PC-9 (cell line): ENCODE data around the gene WNT16. TPM values are rescaled to one million over a fixed set of nuclear protein-coding genes. Genes with fewer than 3 reads are reported as not detected.

Experiments used
- BruUV-seq: library from RNA; stranded (reverse); fragments of 400-500 nt; replicated peaks from 2 replicates; lab custom pipeline; 2021; lab: Mats Ljungman, UMichigan
- CTCF ChIA-PET: fragments of 300-600 bp; sonication (Branson Sonifier 250); formaldehyde crosslinking; loops from one replicate; lab custom pipeline; 2022; ENCODE audit warnings: antibody characterized with exemption; lab: Charles Lee
- POLR2A ChIA-PET: fragments of 300-600 bp; sonication (Branson Sonifier 250); formaldehyde crosslinking; loops from one replicate; lab custom pipeline; 2022; ENCODE audit warnings: antibody characterized with exemption; ENCODE audit not compliant: unreplicated experiment; lab: Charles Lee
- DNase-seq, 2 experiments: peaks; one replicate each; pipeline versions ENCODE4 v3.0.0 to v3.0.0-alpha.2; 2015 to 2022; ENCODE audit warnings: mixed read lengths in 1 of 2
- H2AFZ ChIP-seq: fragments of 200-600 bp; sonication (generic); 2 replicates; pipeline ENCODE4 v1.8.1; 2017; ENCODE audit warnings: antibody characterized with exemption
- H3F3A ChIP-seq: fragments of 200-600 bp; sonication (generic); 2 replicates; pipeline ENCODE4 v1.8.1; 2017; ENCODE audit warnings: antibody characterized with exemption, mild to moderate bottlenecking, low read depth; ENCODE audit not compliant: insufficient read depth
- H3K27ac ChIP-seq: fragments of 200-600 bp; sonication (generic); 2 replicates; pipeline ENCODE4 v1.6.1; 2016; ENCODE audit warnings: mixed run types
- H3K27me3 ChIP-seq: fragments of 200-600 bp; sonication (generic); 2 replicates; pipeline ENCODE4 v1.6.1; 2016; ENCODE audit warnings: low read depth, mixed run types; ENCODE audit not compliant: insufficient read depth
- H3K36me3 ChIP-seq: fragments of 200-600 bp; sonication (generic); 2 replicates; pipeline ENCODE4 v1.6.1; 2016; ENCODE audit warnings: low read depth, mixed run types
- H3K4me1 ChIP-seq: fragments of 200-600 bp; sonication (generic); replicated peaks from 2 replicates; pipeline ENCODE4 v1.6.1; 2016; ENCODE audit warnings: mixed run types; ENCODE audit not compliant: insufficient read depth
- H3K4me2 ChIP-seq: fragments of 200-600 bp; sonication (generic); 2 replicates; pipeline ENCODE4 v1.6.1; 2017; ENCODE audit warnings: mixed run types
- H3K4me3 ChIP-seq: fragments of 200-600 bp; sonication (generic); 2 replicates; pipeline ENCODE4 v1.6.1; 2016; ENCODE audit warnings: mixed run types
- H3K79me2 ChIP-seq: fragments of 200-600 bp; sonication (generic); 2 replicates; pipeline ENCODE4 v1.6.1; 2017; ENCODE audit warnings: low read depth, mixed run types
- H3K9me2 ChIP-seq: fragments of 200-600 bp; sonication (generic); 2 replicates; pipeline ENCODE4 v1.8.1; 2017; ENCODE audit warnings: mild to moderate bottlenecking; ENCODE audit not compliant: insufficient read depth
- H3K9me3 ChIP-seq: fragments of 200-600 bp; sonication (generic); 2 replicates; pipeline ENCODE4 v1.8.1; 2016; ENCODE audit warnings: low read depth; ENCODE audit not compliant: insufficient read depth
- H4K20me1 ChIP-seq: fragments of 200-600 bp; sonication (generic); 2 replicates; pipeline ENCODE4 v1.8.1; 2017; ENCODE audit not compliant: insufficient read depth
- CTCF ChIP-seq: fragments of 200-600 bp; sonication (generic); conservative IDR thresholded peaks from 2 replicates; pipeline ENCODE4 v1.6.1; 2017; ENCODE audit warnings: mixed run types, antibody characterized with exemption, mild to moderate bottlenecking, moderate library complexity
- EZH2 ChIP-seq: fragments of 200-600 bp; sonication (generic); IDR thresholded peaks from 2 replicates; pipeline ENCODE4 v1.8.0; 2017; ENCODE audit warnings: antibody characterized with exemption, low read depth
- intact Hi-C: fragments of 100-400 bp; cut with micrococcal nuclease; formaldehyde crosslinking; loops from one replicate; pipeline ENCODE4 v1.10.0; 2022; ENCODE audit not compliant: unreplicated experiment
- total RNA-seq: library from RNA; stranded (reverse); gene quantifications from 2 replicates; pipeline ENCODE4 v1.2.3, GENCODE V29; 2021

WNT16 gene
- total RNA-seq, 1 experiment from 2014 or later = not detected

GRCh38 chr7:121323515-121324302, 5.1 kb upstream of the WNT16 start:
- Histone ChIP-seq H3K27me3 (no peaks in the 10 kb centered on the region), H3F3A (no peaks in the 10 kb centered on the region), H3K9me2 (no peaks in the 10 kb centered on the region), H2AFZ (no peak overlapping the region), H3K4me3 (no peak overlapping the region), H4K20me1 (no peaks in the 10 kb centered on the region), H3K4me2 (no peak overlapping the region), H3K79me2 (no peaks in the 10 kb centered on the region), H3K4me1 (no peaks in the 10 kb centered on the region), H3K36me3 (no peaks in the 10 kb centered on the region), H3K27ac (no peak overlapping the region), H3K9me3 (no peaks in the 10 kb centered on the region)
- ChIA-PET POLR2A (no interaction called here), CTCF (no interaction called here)
- no peak for TF ChIP-seq EZH2
- intact Hi-C loops = no loop called here
- BruUV-seq = no TSS peak
- DNase-seq = no peak

GRCh38 chr7:121327671-121328070, 1.1 kb upstream of the WNT16 start:
- ChIA-PET CTCF (no interaction called here), POLR2A (no interaction called here)
- Histone ChIP-seq H3K4me1 (no peaks in the 10 kb centered on the region), H2AFZ (no peak overlapping the region), H4K20me1 (no peaks in the 10 kb centered on the region), H3K4me2 (no peak overlapping the region), H3K36me3 (no peaks in the 10 kb centered on the region), H3K27ac (no peak overlapping the region), H3K9me3 (no peaks in the 10 kb centered on the region), H3K79me2 (no peaks in the 10 kb centered on the region), H3F3A (no peaks in the 10 kb centered on the region), H3K4me3 (no peak overlapping the region), H3K27me3 (no peaks in the 10 kb centered on the region), H3K9me2 (no peaks in the 10 kb centered on the region)
- BruUV-seq = no TSS peak
- DNase-seq = no peak
- intact Hi-C loops = no loop called here
- TF ChIP-seq CTCF = no peak

GRCh38 chr7:121329191-121330052, 622 bp downstream of the WNT16 start:
- no peaks in the 10 kb centered on the region for H3F3A ChIP-seq
- H2AFZ ChIP-seq = peak overlapping the region; percentile 85
- no peak overlapping the region for H3K27ac ChIP-seq
- POLR2A ChIA-PET = no interaction called here
- no peaks in the 10 kb centered on the region for H3K79me2 ChIP-seq
- peak overlapping the region; percentile 98 for H3K4me2 ChIP-seq
- DNase-seq = peak in 1 of 2 experiments; percentile 61
- H3K4me3 ChIP-seq = peak overlapping the region; percentile 71
- intact Hi-C loops = loop anchor here (10.0 kb wide), 1 partner anchor 345 kb away; the partner anchor contains the start of gene CPED1
- BruUV-seq = no TSS peak
- H3K27me3 ChIP-seq = no peaks in the 10 kb centered on the region
- CTCF ChIA-PET = interaction anchor here (0.6 kb wide), 1 partner anchor 216 kb away, joined by 3 read pairs; no protein-coding TSS in a partner anchor
- H3K9me3 ChIP-seq = no peaks in the 10 kb centered on the region
- H3K36me3 ChIP-seq = no peaks in the 10 kb centered on the region
- H3K4me1 ChIP-seq = no peaks in the 10 kb centered on the region
- H3K9me2 ChIP-seq = no peaks in the 10 kb centered on the region
- TF ChIP-seq CTCF = no peak; the same call in 1 of the 2 replicates
- no peak for TF ChIP-seq EZH2
- H4K20me1 ChIP-seq = no peaks in the 10 kb centered on the region
